HG02943 (cell line): ENCODE measurements around the gene IL17REL.

Source experiments
- ATAC-seq: cut with Tn5 transposase; IDR thresholded peaks from one replicate; pipeline ENCODE4 v1.9.1; 2021; ENCODE audit warnings: mild to moderate bottlenecking, low read depth, moderate library complexity; ENCODE audit not compliant: unreplicated experiment

IL17REL gene

DNA sequence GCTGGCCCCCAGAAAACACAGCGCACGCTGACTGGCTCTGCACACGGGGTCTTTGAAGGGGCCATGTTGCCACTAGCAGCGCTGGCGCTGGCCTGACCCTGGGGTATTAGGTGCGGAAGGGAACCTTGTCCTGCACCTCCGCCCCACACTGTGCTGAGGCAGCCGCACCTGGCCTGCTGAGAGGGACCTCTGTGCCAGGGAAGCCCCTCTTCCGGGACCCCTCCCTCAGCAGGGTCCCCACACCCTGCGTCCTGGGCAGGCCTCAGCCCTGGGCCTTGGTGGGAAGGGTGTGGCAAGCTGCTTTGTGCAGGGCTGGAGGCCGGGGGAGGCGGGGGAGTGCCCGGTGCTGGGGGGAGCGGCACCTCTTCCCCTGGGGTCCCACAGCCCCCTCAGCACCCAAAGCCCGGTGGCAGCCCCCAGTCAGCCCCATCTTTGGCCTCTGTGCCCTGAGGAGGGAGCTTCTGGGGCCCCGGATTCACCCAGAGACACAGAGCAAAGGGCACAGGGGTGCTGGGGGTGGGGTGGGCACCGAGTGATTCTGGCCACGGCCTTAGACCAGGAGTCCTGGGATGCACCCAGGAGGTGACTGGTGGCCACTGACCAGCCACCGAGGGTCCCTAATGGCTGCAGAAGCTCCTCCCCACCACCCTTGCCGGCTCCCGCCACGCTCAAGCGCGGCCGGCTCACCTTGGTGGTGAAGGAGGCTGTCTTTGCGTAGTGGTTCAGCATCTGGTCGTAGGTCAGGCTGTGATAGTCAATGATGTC lies 34.1 kb upstream of the IL17REL start:
- ATAC-seq: no peak

DNA sequence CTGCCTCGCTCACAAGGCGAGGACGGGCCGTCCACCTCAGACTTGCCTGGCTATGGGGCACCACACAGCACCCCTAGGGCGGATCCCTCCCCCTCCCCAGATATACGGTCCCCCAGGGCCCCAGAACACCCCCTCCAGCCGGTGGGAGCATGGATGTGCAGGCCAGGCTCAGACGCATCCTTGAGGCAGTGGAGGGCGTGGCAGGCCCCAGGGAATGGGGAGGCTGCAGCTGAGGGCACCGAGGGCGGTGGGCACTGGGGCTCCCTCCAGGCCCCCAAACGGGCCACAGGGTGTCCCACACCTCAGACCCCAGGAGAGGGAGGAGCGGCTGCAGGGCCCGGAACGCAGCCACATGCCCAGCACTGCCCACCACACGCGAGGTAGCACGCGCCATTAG lies 33.5 kb upstream of the IL17REL start:
- no peak for ATAC-seq

DNA sequence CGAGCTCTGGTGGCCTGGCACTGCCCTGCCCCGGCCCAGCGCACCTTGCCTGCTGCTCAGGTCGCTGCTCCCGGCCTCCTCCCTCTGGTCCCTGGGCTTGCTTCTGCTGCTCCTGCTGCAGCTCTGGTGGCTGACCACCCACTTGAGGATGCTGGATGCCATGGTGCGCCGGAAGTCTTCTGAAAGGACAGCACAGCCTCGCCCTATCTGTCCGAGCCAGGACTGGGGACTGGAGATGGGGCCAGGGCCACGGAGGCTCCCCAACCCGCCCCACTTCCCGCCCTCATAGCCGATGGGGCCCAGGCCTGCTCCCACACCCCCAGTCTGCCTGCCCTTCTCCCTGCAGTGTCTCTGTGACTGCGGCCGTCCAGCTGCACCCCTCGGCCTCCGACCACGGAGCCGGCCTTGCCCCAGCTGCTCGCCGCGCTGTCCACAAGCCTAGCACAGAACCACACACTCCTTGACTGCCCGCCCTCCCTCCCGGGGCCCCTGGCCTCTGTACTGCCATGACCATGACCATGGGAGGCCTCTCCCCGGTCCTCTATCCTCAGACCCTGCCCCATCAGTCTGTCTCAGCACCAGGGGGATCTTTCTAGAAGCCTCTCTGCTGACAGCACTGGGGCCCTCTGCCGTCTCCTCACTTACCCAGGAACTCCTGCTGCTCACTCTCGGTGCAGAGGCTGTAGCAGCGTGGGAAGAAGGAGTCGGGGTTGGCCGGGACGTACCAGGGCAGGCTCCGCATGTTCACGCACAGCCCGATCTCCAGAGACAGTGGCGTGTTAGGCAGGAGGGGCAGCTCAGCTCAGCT lies 32.9 kb upstream of the IL17REL start:
- ATAC-seq: no peak

DNA sequence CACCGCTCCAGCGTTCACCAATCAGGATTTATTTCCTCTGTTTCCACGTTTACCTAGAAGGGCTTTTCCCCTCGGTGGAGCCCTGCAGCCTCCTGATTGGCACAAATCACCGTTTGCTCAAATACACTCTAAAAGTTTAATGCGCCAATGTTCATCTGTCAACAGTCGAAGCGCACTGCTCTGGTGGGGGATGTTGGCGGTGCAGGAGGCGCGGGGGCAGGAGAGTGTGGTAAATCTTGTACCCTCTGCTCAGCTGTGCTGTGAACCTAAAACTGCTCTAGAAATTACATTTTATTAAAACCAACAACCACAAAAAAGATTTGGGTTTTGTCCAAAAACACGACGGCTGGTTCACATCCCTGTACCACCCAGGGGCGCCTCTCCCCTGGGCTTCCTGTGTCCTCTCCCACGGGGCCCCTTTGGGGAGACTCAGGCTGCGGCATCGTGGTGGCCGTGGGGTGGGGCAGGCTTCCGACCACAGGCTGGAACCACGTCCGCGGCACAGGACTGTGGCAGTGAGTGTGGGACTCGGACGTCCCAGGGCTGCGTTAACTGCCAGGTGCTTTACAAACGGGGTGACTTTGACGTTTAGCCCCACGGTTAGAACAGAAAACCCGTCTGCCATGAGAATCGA lies 32.0 kb upstream of the IL17REL start:
- ATAC-seq: no peak

DNA sequence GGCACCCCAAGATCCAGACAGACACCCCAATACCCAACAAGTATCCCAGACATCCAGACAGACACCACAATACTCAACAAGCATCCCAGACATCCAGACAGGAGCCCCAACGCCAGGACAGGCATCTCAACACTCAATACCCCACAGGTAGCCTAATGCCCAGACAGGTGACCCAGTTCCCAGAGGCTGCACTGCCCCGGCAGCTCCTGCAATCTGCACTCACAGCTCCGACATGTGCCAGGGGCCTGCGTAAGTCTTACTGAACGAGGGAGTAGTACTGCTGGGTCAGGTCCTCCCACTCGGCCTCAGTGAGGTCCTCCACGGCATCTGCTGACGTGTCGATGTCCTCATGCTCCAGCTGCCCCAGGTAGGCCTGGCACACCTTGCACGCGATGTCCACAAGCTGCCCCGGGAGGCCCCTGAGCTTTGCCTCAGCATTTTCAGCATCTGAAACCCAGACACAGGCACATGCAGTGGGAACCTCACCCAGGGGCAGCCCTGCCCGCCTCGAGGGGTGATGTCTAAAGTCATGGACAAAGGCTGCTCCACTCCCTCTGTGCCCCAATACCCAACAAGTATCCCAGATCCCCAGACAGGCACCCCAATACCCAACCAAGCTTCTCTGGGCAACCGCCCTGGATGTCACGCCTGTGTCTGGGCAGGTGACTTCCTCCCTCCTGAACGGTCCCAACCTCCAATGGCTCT lies 28.9 kb upstream of the IL17REL start:
- no peak for ATAC-seq

DNA sequence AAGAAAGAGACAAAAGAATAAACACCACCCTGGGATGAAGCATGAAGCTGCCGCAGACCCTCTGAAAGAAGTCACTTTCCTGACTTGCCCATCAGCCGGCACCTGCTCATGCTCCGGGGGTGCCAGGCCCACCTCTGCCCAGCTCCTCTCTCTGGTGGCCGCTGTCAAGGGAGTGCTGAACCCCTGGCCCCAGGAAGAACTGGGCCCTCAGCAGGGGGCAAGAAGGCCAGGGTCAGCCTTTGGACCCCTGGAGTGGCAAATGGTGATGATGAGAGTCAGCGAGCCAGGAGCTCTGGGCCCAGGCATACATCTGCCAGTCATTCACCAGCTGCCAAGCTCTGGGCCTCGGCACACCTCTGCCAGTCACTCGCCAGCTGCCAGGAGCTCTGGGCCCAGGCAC lies 28.2 kb upstream of the IL17REL start:
- ATAC-seq: no peak

DNA sequence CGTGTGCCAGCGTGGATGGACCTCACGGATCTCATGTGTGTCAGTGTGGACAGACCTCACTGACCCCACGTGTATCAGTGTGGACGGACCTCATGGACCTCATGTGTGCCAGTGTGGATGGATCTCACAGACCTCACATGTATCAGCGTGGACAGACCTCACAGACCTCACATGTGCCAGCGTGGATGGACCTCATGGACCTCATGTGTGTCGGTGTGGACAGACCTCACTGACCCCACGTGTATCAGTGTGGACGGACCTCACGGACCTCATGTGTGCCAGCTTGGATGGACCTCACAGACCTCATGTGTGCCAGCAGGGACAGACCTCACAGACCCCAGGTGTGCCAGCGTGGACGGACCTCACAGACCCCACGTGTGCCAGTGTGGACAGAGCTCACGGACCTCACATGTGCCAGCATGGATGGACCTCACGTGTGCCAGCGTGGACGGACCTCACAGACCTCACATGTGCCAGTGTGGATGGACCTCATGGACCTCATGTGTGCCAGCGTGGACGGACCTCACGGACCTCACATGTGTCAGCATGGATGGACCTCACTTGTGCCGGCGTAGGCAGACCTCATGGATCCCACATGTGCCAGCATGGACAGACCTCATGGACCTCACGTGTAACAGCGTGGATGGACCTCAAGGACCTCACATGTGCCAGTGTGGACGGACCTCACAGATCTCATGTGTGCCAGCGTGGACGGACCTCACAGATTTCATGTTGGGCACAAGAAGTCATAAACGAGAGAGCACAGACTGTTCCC lies 27.3 kb upstream of the IL17REL start:
- ATAC-seq: no peak

DNA sequence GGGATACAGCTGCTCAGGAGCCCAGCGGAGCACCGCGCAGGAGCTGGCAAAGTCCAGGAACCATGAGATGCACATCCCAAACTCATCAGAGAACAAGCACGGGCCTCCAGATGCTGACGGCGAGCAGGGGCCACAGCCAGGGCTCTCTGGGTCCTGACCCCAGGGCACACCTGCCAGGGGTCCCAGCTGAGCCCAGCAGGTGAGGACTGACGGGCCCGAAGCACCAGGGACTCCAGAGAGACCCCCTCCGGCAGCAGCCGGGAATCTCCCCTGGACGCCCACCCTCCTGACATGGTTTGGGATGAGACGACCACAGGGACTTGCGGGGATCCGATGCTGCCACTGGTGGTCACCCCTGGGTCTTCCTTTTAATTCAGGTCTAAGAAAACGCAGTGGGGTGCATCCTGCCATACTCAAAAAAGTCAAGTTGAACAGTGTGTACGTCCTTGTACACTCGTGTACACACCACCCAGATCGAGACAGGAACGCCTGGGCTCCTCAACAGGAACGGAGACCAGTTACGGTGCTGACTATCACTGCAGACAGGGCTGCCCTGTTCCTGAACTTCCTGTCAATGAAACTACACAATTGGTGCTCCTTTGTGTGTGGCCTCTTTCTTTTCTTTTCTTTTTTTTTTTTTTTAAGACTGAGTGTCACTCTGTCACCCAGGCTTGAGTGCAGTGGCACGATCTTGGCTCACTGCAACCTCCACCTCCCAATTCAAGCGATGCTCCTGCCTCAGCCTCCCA lies 23.6 kb upstream of the IL17REL start:
- no peak for ATAC-seq

DNA sequence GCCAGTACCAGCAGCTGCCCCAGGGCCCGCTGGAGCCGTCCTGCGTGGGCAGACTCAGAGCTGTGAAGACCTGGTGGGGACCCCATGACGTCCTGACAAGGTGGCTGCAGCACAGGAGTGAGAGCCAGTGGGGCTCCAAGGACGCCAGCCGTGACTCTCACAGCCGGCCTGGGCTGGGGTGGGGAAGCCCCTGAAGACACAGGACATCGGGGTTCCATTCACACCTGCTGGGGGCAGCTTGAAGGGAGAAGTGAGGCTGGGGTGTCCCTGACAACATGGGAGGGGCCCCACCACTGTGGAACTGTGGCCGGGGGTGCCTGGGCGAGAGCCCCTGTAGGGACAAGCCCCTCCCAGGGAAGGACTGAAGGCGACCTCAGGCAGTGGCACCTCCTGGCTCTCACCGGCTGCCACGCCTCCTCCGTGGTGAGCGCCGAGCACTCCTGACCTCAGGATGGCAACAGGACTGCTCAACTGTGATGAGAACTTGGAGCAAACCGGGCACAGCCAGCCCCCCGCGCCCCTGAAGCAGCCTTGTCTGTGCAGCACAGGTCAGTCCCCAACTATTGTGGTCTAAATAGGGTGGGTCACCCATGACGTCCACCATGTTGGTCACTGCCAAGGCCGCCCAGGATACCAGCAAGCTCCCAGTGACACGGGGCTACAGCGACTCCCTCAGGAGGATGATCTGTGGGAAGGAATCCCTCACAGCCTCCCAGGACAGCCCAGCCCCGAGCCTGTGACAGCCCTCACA lies 22.7 kb upstream of the IL17REL start:
- ATAC-seq: no peak

DNA sequence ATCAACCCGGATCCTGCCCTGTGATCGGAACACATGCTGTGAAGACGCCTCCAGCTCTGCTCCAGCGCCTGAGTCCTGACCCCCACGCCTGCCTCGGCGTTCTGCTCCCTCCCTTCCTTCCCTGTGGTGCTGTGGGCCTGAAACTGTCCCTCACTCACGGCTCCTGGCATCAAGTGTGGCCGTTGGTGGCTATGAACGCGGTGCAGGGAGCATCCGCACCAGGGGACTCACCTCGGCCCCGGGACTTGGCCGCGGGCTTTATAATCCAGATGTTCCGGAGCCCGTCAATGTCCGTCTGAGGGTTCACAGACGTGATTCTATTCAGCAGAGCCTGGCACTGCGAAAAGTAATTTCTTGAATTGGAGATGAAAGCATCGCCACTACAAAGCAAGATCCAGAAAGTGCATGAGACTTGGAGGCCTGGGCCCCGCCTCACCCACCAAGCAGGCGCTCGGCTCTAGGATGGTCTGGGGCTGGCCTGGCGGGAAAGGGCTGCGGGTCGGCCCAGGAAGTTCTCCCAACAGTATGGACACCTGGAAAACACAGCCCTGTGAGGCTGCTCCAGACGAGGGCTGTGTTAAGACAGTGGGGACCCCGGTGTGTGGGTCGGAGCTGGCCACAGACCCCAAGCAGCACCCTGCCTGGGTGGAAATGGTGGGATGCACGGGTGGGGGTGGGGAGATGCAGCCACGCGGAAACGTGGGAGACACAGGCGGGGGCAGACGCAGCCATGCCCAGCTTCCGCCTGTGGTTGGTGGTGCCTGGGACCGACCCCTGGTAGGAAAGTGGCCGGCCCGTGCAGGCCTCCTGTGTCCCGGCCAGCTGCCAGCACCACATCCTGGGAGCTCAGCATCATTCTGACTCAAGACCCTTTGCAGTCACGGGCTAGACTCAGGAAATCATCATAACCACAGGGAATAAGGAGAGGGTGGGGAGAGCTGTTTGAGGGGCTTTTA lies 21.8 kb upstream of the IL17REL start:
- ATAC-seq: no peak

DNA sequence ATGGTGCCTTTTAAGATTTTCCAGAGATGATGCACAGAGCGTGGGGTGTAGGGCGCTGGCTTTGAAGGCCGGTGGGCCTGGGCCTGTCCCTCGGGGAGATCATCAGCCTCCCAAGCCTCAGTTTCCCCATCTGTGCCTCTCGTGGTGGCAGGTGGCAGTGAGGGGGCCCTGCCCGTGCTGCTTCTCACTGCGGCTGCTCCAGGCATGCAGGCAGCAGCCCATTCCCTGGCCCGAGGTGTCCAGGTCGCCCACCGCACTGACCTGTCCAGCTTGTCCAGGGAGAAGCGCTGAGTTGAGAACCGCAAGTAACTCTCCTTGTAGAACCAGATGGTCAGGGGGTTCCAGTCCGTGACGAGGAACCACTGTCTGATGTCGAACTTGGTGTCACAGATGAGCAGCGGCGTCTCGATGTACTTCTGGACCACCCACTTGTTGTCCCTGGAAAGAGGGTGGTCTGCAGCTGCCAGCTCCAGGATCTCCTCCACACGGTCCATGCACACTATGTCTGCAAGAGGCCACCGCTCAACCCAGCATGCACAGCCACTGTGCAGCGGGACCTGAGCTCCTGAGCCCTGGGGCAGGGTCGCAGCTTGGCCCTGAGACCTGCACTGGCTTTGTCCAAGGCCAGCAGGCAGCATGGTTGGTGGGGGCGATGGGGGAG lies 20.5 kb upstream of the IL17REL start:
- no peak for ATAC-seq

DNA sequence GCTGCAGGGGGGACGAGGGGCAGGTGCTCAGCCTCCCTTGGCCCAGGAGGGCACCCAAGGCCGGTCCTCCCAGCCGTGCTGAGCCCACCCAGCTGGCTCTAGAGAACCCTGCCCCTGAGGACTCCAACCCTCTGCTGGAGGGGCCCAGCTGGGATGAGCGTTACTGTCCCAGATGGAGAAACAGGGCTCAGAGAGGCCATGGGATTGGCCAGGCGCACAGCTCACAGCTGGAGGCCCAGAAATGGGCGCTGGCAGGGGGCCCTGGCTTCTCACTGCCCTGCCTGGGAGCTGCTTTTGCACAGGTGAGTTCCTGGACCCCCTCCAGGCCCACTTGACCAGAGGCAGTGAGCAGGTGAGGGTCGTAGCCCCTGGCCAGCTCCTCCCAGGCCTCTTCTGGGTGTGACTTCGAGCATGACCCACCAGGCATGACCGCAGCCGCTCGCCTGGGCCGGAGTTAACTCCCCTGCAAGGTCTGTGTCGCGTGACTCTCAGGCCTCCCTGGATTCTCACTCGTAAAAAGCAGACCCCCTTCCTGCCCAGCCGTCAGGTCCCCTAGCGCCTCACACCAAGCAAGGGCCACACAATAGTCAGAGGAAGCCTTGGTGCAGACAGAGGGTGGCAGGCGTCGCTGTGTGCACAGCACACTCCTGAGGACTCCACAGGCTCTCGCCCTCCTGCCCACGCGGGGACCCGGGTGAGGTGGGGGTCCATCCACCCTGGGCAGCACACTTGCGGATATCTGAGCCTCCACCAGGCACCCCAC lies 19.7 kb upstream of the IL17REL start:
- ATAC-seq: no peak

DNA sequence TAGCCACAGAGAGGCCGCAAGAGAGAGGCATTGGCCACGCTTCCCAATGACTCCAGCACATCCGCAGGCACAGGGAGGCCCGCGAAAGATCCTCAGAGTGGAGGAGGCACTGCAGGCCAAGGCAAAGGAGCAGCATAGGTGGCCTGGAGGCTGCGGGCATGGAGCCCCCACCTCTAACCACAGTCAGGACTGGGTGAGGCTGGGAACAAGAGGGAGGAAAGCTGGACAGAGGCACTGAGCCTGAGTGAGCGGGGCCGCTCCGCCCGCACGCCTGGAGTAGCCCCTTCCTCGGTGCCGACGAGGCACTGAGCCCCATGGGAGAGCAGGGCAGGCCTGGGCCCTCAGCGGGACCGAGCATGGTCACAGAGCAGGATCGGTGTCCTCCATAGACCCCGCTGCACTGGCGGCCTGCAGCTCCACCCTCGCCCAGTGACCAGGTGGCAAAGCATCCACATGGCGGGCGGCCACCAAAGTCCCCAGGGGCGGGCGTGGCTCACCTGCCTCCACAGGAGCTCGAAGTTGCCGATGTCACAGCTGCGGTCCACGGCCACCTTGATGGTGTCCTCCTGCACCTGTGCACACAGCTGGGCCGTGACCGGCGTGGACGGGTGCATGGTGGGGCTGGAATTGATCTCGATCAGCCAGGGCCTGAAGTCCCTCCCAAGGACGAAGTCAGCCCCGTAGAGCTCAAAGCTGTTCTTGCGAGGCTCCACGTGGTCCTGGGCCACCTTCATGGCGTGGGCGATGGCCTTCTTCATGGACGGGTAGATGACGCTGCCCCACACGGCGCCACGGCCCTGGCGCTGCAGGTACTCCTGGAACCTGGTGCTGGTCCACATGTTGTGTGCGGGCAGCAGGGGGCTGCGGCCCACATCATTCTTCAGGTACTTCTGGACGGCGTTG lies 18.9 kb upstream of the IL17REL start:
- no peak for ATAC-seq

DNA sequence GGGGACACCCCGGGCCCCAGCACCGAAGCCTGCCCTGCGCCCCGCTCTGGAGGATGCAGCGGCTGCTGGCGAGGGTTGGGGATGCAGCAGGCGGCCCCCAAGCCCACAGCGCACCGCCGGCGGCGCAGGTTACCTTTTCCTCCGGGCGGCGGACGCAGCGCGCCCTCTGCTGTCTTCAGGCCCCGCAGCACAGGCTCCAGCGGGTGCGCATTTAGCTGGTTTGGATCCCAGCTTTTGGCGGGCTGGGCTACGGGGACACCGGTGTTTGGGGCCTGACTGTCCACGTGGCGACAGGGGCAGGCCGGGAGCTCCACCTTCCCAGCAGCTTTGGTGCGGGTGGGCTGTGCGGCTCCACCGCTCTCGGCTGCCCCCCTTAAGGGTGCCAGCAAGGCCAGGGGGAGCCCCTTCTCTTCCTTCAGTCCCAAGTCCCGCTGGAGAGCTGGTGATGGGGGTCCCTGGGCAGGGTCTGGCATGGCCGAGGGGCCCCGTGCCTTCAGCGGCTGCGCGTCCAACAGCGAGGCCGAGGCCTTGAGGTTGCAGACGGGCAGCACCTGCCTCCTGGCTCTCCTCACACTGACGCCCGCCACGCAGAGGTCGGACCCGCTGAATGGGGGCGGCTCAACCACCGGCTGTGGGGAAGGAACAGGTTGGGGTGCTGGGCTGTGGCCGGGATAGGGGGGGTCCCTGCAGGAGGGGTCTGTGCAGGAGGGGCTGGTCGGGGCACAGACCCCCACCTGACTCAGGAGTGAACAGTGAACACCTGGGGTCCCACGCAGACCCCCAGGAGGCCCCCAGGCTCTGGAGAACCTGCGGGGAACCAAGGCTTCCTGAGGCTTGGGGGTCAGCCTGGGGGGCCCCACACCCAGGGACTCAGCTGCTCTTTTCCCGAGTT lies 18.0 kb upstream of the IL17REL start:
- ATAC-seq: no peak
